SK-N-SH (cell line): ENCODE measurements around the gene SOS2.

Source experiments
- ELF1 ChIP-seq: IDR thresholded peaks from 2 replicates; pipeline ENCODE4 v1.4.0; 2012
- EP300 ChIP-seq, 2 experiments: IDR thresholded peaks; 2 replicates each; pipeline versions ENCODE4 v1.4.0 to v1.6.1; 2012; ENCODE audit warnings: borderline replicate concordance in 1 of 2, low read depth in 1 of 2, low read length in 1 of 2
- EZH2phosphoT487 ChIP-seq: fragments of 200-600 bp; sonication (generic); IDR thresholded peaks from 2 replicates; pipeline ENCODE4 v1.6.1; 2017; ENCODE audit warnings: low read depth, mixed run types, mild to moderate bottlenecking, antibody characterized with exemption, moderate library complexity, borderline replicate concordance
- FOSL2 ChIP-seq: IDR thresholded peaks from 2 replicates; pipeline ENCODE4 v1.4.0; 2012; ENCODE audit warnings: low read depth, mild to moderate bottlenecking, moderate library complexity, borderline replicate concordance
- FOXM1 ChIP-seq: IDR thresholded peaks from 2 replicates; pipeline ENCODE4 v1.4.0; 2012; ENCODE audit warnings: low read depth, mild to moderate bottlenecking
- MXI1 ChIP-seq: IDR thresholded peaks from 2 replicates; pipeline ENCODE4 v1.6.1; 2012; ENCODE audit warnings: mild to moderate bottlenecking, low read depth, low read length, improper control_type of control experiment
- RCOR1 ChIP-seq: fragments of 150-350 bp; IDR thresholded peaks from 2 replicates; pipeline ENCODE4 v1.6.1; 2017; ENCODE audit warnings: antibody characterized with exemption, low read length
- RFX5 ChIP-seq: IDR thresholded peaks from 2 replicates; pipeline ENCODE4 v1.6.1; 2012; ENCODE audit warnings: mild to moderate bottlenecking, improper control_type of control experiment, low read length
- TF ChIP-seq, protein P1 (sequence below): fragments of 200-600 bp; sonication (generic); IDR thresholded peaks from 2 replicates; pipeline ENCODE4 v1.6.1; 2017; ENCODE audit warnings: antibody characterized with exemption, mild to moderate bottlenecking, moderate library complexity

DNA sequence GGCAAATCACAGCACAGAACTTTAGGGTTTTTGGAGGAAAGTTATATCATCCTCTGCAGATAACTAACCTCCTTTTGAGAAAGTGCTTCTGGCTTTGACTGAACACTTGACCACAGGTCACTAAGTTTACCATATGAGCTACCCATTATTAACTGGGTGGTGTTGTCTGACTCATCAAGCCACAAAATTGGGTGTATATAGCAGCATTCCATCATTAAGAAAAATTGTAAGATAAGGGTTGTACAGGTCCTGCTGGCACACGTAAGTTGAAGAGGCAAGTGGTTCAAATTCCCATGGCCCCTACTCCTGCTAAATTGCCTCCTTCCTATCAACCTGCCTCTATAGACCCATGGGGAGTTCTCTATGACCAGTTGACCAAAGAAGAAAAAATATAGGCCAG lies 41.1 kb upstream of the SOS2 start:
- TF ChIP-seq, protein P1, sequence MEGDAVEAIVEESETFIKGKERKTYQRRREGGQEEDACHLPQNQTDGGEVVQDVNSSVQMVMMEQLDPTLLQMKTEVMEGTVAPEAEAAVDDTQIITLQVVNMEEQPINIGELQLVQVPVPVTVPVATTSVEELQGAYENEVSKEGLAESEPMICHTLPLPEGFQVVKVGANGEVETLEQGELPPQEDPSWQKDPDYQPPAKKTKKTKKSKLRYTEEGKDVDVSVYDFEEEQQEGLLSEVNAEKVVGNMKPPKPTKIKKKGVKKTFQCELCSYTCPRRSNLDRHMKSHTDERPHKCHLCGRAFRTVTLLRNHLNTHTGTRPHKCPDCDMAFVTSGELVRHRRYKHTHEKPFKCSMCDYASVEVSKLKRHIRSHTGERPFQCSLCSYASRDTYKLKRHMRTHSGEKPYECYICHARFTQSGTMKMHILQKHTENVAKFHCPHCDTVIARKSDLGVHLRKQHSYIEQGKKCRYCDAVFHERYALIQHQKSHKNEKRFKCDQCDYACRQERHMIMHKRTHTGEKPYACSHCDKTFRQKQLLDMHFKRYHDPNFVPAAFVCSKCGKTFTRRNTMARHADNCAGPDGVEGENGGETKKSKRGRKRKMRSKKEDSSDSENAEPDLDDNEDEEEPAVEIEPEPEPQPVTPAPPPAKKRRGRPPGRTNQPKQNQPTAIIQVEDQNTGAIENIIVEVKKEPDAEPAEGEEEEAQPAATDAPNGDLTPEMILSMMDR, result no peak
- no peak for TF ChIP-seq RCOR1
- TF ChIP-seq MXI1, result no peak
- TF ChIP-seq FOXM1, result no peak
- no peak for TF ChIP-seq FOSL2
- no peak for TF ChIP-seq EZH2phosphoT487
- TF ChIP-seq RFX5, result no peak
- TF ChIP-seq ELF1, result no peak
- no peak for TF ChIP-seq EP300 (IDR thresholded peaks at IDR 0.05; ENCODE audit: borderline replicate concordance in 1 of 2, low read depth in 1 of 2, low read length in 1 of 2)
